Peyer's patch (tissue), 4 donors: ENCODE results near the gene WDR74. TPM values are rescaled to one million over a fixed set of nuclear protein-coding genes. Genes with fewer than 3 reads are reported as not detected.

Experiments used
- DNase-seq, 3 donors: peaks; one replicate each; pipeline ENCODE4 v3.0.0-alpha.2; 2017 to 2019
- H3K27ac ChIP-seq, 4 donors: fragments of 200-600 bp; sonication (generic); one replicate each; pipeline ENCODE4 v1.5.1; 2016 to 2019
- H3K27me3 ChIP-seq, 2 donors: fragments of 200-600 bp; sonication (generic); one replicate each; pipeline ENCODE4 v1.5.1; 2019
- H3K36me3 ChIP-seq, 3 donors: fragments of 200-600 bp; sonication (generic); one replicate each; pipeline ENCODE4 v1.5.1; 2016 to 2019
- H3K4me1 ChIP-seq, 4 donors: fragments of 200-600 bp; sonication (generic); one replicate each; pipeline ENCODE4 v1.5.1; 2016 to 2019
- H3K4me3 ChIP-seq, 4 donors: fragments of 200-600 bp; sonication (generic); 1 replicate in 3 of 4; 2 replicates in 1 of 4; pipeline ENCODE4 v1.5.1; 2016 to 2019; ENCODE audit warnings: mild to moderate bottlenecking in 1 of 4
- H3K9me3 ChIP-seq, 4 donors: fragments of 200-600 bp; sonication (generic); one replicate each; pipeline ENCODE4 v1.5.1; 2016 to 2019; ENCODE audit warnings: mild to moderate bottlenecking in 1 of 4
- POLR2A ChIP-seq, 2 donors: fragments of 450-650 bp; IDR thresholded peaks; one replicate each; pipeline ENCODE4 v1.5.1; 2017; ENCODE audit warnings: antibody characterized with exemption in 2 of 2, mild to moderate bottlenecking in 2 of 2, moderate library complexity in 2 of 2
- total RNA-seq, 4 donors: library from RNA; depleted of rRNA; stranded (reverse); fragments of >200 nt; gene quantifications; one replicate each; pipeline ENCODE4 v1.1.0, GENCODE V29; 2016
- TF ChIP-seq, protein P1 (sequence below), 6 experiments: fragments of 450-650 bp in 4 of 6; fragments of 200-600 bp in 2 of 6; sonication (generic) in 1 of 6; IDR thresholded peaks; one replicate each; pipeline ENCODE4 v1.5.1; 2017 to 2019; ENCODE audit warnings: antibody characterized with exemption in 6 of 6, mild to moderate bottlenecking in 3 of 6, moderate library complexity in 1 of 6

WDR74 gene
- total RNA-seq, 4 donors from 2014 or later = 17.7 to 78.4 (median 28.6) TPM

DNA sequence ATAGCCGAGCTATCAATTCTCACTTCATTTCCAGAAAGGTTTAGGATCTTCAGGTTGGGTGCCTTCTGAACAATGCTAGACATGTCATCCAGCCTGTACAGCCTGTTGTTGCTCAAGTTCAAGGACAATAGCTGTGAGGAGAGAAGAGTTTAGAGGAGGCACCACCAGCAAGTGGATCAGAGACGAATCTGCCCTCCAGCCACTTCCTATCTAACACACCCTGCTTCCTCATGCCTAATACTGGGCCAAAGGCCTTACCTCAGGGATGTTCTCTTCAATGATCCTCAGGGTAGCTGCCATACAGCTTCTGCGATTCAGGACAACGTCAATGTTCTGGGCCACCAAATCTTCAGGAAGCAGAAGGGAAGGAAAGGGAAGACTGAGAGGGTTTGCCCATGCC, 38.3 kb downstream of the WDR74 start:
- H3K36me3 ChIP-seq = peaks cover 0 to 73% (median 0%) of the 10 kb centered on the region in 3 donors
- peaks cover 0 to 10% (median 6%) of the 10 kb centered on the region in 4 donors for H3K4me1 ChIP-seq
- TF ChIP-seq POLR2A (IDR thresholded peaks at IDR 0.05) = no peak
- TF ChIP-seq, protein P1, sequence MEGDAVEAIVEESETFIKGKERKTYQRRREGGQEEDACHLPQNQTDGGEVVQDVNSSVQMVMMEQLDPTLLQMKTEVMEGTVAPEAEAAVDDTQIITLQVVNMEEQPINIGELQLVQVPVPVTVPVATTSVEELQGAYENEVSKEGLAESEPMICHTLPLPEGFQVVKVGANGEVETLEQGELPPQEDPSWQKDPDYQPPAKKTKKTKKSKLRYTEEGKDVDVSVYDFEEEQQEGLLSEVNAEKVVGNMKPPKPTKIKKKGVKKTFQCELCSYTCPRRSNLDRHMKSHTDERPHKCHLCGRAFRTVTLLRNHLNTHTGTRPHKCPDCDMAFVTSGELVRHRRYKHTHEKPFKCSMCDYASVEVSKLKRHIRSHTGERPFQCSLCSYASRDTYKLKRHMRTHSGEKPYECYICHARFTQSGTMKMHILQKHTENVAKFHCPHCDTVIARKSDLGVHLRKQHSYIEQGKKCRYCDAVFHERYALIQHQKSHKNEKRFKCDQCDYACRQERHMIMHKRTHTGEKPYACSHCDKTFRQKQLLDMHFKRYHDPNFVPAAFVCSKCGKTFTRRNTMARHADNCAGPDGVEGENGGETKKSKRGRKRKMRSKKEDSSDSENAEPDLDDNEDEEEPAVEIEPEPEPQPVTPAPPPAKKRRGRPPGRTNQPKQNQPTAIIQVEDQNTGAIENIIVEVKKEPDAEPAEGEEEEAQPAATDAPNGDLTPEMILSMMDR (IDR thresholded peaks at IDR 0.05) = no peak
- no peaks in the 10 kb centered on the region for H3K9me3 ChIP-seq
- H3K27ac ChIP-seq = no peak overlapping the region
- H3K27me3 ChIP-seq = no peaks in the 10 kb centered on the region
- no peak for DNase-seq
- H3K4me3 ChIP-seq = no peak overlapping the region

DNA sequence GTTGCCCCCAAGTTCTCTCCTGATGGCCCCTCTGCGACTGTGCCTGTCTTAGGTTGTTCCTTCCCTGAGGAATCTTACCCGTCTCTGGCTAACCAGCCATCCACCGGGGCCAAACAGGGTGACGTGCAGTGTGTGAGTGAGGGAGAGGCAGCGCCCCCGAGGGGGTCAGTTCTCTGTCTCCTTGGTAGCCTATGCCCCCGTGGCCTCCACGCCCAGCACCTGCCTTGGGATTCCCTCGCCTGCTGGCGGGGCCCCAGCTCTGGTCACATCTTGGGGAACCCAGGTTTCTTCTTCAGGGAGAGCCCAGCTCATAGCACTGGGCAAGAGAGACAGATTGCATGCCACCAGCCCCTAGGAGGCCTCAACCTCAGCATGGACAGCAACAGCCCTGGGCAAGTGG, 39.9 kb downstream of the WDR74 start:
- Histone ChIP-seq H3K27ac (no peak overlapping the region), H3K4me1 (peaks cover 0 to 10% (median 5%) of the 10 kb centered on the region in 4 donors), H3K36me3 (peaks cover 0 to 89% (median 2%) of the 10 kb centered on the region in 3 donors), H3K9me3 (no peaks in the 10 kb centered on the region), H3K27me3 (no peaks in the 10 kb centered on the region), H3K4me3 (no peak overlapping the region)
- TF ChIP-seq POLR2A (IDR thresholded peaks at IDR 0.05) = no peak
- TF ChIP-seq, protein P1 (IDR thresholded peaks at IDR 0.05) = no peak
- DNase-seq = no peak

- DNase-seq = no peak
- Histone ChIP-seq H3K4me3 (no peak overlapping the region), H3K4me1 (peaks cover 2 to 10% (median 6%) of the 10 kb centered on the region in 4 donors), H3K9me3 (no peaks in the 10 kb centered on the region), H3K36me3 (peaks cover 0 to 93% (median 2%) of the 10 kb centered on the region in 3 donors), H3K27me3 (no peaks in the 10 kb centered on the region), H3K27ac (no peak overlapping the region)
- TF ChIP-seq, protein P1 (IDR thresholded peaks at IDR 0.05) = no peak
- no peak for TF ChIP-seq POLR2A (IDR thresholded peaks at IDR 0.05)
These were observed 43.1 kb downstream of the WDR74 start for GRCh38 chr11:62796281-62796680.

- TF ChIP-seq POLR2A (IDR thresholded peaks at IDR 0.05) = no peak
- TF ChIP-seq, protein P1 (IDR thresholded peaks at IDR 0.05) = no peak
- no peak overlapping the region for H3K27ac ChIP-seq
- H3K4me1 ChIP-seq = peaks cover 2 to 27% (median 14%) of the 10 kb centered on the region in 4 donors
- peaks cover 0 to 82% (median 2%) of the 10 kb centered on the region in 3 donors for H3K36me3 ChIP-seq
- H3K27me3 ChIP-seq = no peaks in the 10 kb centered on the region
- DNase-seq = no peak
- no peak overlapping the region for H3K4me3 ChIP-seq
- no peaks in the 10 kb centered on the region for H3K9me3 ChIP-seq
These were observed 45.1 kb downstream of the WDR74 start for GRCh38 chr11:62794201-62794775.

DNA sequence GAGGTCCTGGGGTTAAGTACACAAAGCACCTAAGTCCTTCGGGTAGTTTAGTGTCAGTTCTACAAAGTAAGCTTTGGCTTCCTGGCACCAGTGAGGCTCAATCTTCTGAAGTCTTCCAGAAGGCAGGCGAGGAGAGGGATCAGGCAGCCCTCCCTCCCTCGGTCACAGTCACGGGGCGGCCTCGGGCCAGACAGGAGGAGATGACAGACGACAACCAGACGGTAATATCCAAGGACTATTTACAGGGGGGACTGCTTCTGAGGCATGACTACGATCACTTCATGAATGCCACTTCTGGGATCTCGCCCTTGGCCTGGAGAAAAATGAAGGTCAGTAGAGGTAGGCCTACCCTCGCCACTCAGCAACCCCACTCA, 47.2 kb downstream of the WDR74 start:
- Histone ChIP-seq H3K4me3 (peak overlapping the region; percentile 59 to 94 (median 66)), H3K27ac (peak overlapping the region; percentile 68 to 91 (median 74)), H3K4me1 (peaks cover 5 to 42% (median 20%) of the 10 kb centered on the region in 4 donors), H3K9me3 (no peaks in the 10 kb centered on the region), H3K36me3 (peaks cover 0 to 66% (median 2%) of the 10 kb centered on the region in 3 donors), H3K27me3 (no peaks in the 10 kb centered on the region)
- DNase-seq = no peak
- TF ChIP-seq, protein P1 (IDR thresholded peaks at IDR 0.05) = no peak
- no peak for TF ChIP-seq POLR2A (IDR thresholded peaks at IDR 0.05)
